Skeletal muscle satellite cell (primary cell): Measurements from ENCODE around the gene SLC7A4.
"Not testable (repeated sequence)": the region's sequence is repeated elsewhere in the genome, so short reads cannot be mapped to it uniquely, and the experiment has no call there.

Experiments used
- H3K27me3 ChIP-seq: 2 replicates; pipeline ENCODE4 v1.7.0; 2013; ENCODE audit warnings: low read length; ENCODE audit not compliant: control insufficient read depth, insufficient read depth
- H3K36me3 ChIP-seq: 2 replicates; pipeline ENCODE4 v1.7.0; 2013; ENCODE audit warnings: mild to moderate bottlenecking, control low read depth, low read length; ENCODE audit not compliant: insufficient read depth
- H3K4me1 ChIP-seq: 2 replicates; pipeline ENCODE4 v1.7.0; 2013; ENCODE audit warnings: low read length; ENCODE audit not compliant: control insufficient read depth, insufficient read depth
- H3K4me2 ChIP-seq: 2 replicates; pipeline ENCODE4 v1.7.0; 2013; ENCODE audit warnings: mild to moderate bottlenecking, low read length
- H3K4me3 ChIP-seq: 2 replicates; pipeline ENCODE4 v1.7.0; 2013; ENCODE audit warnings: low read length
- H3K9ac ChIP-seq: 2 replicates; pipeline ENCODE4 v1.7.0; 2013; ENCODE audit warnings: mild to moderate bottlenecking, low read depth, low read length, moderate library complexity
- H3K9me3 ChIP-seq: replicated peaks from 2 replicates; pipeline ENCODE4 v1.7.0; 2013; ENCODE audit warnings: mild to moderate bottlenecking, control low read depth, low read length

Gene SLC7A4

DNA sequence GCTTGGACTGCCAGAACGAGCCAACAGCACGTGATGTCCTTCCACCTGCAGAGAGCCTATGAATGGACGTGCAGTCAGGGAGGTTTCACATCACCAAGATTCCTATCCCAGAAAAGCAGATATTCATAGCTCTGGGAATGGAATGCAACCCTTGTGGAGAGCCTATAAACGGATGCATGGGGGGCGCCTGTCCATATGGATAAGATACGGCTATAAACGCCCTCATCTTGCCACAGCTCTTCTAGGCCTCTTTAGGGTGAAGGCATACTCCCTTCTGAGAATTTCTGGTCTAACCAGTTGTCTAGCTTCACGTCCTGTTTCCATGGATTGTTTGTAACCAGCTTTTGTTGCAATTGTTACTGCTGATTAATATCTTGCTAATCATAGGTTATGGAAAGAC lies 39.4 kb upstream of the SLC7A4 start:
- H3K9me3 ChIP-seq, H3K36me3 ChIP-seq, H3K4me2 ChIP-seq, H3K4me3 ChIP-seq, H3K27me3 ChIP-seq, H3K9ac ChIP-seq: not testable (repeated sequence)
- H3K4me1 ChIP-seq = peaks cover 13% of the 10 kb centered on the region

DNA sequence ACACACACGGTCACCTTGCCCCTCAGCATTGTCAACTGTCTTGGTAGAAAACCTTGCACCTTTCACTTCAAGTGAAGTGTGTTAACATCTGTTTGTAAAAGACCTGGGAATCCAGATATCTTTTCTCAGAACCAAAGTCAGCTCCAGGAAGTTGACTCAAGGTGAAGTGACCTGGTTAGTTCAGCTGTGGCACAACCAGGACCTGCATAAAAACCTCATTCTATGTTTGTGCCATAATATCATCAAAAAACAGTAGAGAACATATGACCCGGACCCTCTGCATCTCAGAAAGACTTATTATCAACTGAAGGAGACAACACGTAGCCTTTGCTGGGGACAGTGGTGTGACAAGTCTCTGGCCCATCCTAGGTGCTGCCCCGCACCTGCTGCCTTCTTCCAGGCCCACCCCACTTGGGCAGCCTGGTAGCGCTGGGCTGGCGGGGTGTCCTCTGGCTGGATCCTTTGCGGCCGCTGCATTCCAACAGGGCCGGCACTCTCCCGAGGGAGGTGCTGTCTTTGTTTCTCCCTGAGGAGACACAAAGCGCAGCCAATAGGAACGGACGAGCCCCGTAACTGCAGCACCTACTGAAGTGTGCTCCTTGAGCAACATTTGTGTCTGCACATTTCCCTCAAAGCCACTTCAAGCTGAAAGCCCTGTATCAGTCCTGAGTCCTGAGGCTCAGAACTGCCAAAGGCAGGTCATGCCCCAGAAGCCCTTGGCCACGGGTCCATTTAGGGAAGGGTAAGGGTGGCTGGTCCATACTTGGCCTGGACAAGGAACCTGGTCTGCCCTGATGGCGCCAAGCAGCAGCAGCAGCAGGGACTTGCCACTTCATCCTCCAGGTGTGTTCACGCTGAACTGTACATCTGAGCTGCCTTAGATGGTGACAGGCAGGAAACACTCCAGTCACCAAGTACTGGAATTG lies 38.6 kb upstream of the SLC7A4 start:
- no peak overlapping the region for H3K9ac ChIP-seq
- no peaks in the 10 kb centered on the region for H3K27me3 ChIP-seq
- H3K9me3 ChIP-seq = no peaks in the 10 kb centered on the region
- peaks cover 13% of the 10 kb centered on the region for H3K4me1 ChIP-seq
- no peak overlapping the region for H3K4me3 ChIP-seq
- no peaks in the 10 kb centered on the region for H3K36me3 ChIP-seq
- no peak overlapping the region for H3K4me2 ChIP-seq

DNA sequence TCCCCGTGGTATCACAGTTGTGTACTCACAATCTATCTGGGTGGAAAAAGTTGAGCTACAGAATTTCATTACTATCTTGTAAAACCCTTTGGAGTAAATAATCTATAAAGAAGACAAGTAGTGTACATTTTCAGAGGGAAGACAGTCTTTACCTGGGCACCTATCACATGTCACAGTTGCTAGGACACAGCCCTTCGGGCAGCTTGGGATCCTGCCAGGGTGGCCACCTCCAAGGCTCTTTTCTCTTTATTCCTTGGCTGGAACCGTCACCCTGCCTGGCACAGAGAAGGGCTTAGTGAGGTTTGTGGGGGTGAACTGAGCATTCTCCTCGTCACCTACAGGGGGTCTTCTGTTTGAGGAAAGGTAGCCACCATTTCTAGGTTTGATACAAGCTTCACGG lies 37.0 kb upstream of the SLC7A4 start:
- H3K9ac ChIP-seq = no peak overlapping the region
- no peak overlapping the region for H3K4me3 ChIP-seq
- peaks cover 4% of the 10 kb centered on the region for H3K27me3 ChIP-seq
- peaks cover 10% of the 10 kb centered on the region for H3K4me1 ChIP-seq
- no peaks in the 10 kb centered on the region for H3K36me3 ChIP-seq
- no peak overlapping the region for H3K4me2 ChIP-seq
- H3K9me3 ChIP-seq = no peaks in the 10 kb centered on the region

DNA sequence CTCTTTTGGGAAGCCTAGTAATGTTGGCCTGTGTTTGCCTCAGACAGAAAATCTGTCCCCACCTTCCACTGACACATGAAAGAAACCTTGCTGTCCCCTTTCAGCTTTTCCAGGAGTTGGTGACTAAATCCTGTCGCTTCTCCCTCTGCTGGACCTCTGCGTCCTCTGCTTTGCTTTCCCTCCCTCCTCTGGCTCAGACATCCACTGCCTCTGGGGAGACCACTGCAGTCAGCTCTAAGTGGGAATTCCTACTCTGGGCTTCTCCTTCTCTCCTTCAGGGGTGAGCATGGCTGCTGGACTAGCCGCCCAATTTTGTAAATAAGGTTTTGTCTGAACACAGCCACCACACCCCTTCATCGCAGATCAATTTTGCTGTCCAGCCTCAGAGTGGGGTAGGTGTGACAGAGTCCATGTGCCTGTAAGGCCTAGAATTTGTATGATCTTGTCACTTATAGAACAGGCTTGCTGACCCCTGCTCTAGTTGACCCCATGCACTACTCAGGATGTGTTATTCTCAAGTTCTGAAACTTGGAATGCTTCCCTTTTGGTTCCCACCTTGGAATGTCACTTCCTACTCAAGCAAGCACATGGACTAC lies 36.4 kb upstream of the SLC7A4 start:
- Histone ChIP-seq H3K9ac (no peak overlapping the region), H3K36me3 (no peaks in the 10 kb centered on the region), H3K4me3 (no peak overlapping the region), H3K4me1 (peaks cover 4% of the 10 kb centered on the region), H3K4me2 (no peak overlapping the region), H3K27me3 (peaks cover 4% of the 10 kb centered on the region), H3K9me3 (no peaks in the 10 kb centered on the region)

DNA sequence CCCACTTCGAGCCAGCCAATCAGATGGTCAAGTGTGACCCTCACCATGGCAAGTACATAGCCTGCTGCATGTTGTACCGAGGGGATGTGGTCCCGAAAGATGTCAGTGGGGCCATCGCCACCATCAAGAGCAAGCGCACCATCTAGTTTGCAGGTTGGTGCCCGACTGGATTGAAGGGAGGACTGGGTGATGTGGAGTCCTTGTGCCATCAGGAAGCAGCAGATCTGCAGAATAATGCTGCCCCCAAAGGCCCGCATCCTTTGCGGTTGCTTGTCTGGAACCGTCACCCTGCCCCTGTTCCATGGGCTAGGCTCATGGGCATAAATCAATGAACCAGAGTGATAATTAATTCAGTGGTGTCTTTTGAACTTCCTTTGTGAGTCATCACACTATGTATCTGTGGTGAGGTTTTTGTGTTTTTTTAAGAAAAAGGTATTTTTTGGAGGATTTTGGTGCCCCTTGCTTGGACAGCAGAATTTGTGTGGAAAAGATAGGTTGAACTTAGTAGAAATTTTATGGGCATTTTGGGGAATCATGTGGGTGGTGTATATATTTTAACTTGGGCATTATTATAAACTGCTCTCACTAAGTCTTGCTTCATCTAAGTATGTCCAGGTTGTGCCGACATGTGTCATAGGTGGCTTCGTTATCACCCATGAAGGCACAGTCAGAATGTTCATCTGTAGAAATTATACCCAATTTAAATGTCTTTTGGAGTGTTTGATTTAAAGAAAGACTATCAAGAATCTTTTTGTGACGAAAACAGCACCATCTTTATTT lies 35.7 kb upstream of the SLC7A4 start:
- Histone ChIP-seq H3K9me3 (no peaks in the 10 kb centered on the region), H3K27me3 (peaks cover 4% of the 10 kb centered on the region), H3K4me2 (no peak overlapping the region), H3K4me3 (no peak overlapping the region), H3K36me3 (no peaks in the 10 kb centered on the region), H3K9ac (no peak overlapping the region), H3K4me1 (no peaks in the 10 kb centered on the region)

DNA sequence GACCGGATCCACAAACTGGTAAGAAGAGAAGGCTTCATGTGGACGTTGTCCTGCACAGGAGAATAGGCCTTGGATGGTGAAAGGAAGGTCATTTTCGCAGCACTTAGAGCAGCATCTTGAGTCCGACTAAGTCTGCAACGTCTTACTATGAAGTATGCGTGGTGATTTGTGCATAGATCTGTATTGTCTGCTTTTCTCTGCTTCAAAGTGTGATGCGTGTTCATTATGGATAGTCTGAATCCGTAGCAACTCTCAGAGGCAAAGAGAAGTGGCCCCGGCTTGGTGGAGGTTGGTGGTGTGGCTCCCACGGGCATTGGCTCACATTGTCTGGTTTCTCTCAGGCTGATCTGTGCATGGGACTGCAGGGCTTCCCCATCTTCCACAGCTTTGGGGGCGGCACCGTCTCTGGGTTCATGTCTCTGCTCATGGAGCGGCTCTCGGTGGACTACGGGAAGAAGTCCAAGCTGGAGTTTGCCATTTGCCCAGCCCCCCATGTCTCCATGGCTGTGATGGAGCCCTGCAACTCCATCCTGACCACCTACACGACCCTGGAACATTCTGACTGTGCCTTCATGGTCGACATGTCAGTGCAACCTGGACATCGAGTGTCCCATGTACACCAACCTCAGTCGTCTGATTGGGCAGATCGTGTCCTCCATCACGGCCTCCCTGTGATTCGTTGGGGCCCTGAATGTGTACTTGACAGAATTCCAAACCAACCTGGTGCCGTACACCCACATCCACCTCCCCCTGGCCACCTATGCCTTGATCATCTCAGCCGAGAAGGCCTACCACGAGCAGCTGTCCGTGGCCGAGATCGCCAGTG lies 34.9 kb upstream of the SLC7A4 start:
- no peak overlapping the region for H3K9ac ChIP-seq
- H3K4me2 ChIP-seq = no peak overlapping the region
- H3K27me3 ChIP-seq = peaks cover 4% of the 10 kb centered on the region
- no peaks in the 10 kb centered on the region for H3K9me3 ChIP-seq
- H3K4me1 ChIP-seq = no peaks in the 10 kb centered on the region
- H3K36me3 ChIP-seq = no peaks in the 10 kb centered on the region
- no peak overlapping the region for H3K4me3 ChIP-seq

DNA sequence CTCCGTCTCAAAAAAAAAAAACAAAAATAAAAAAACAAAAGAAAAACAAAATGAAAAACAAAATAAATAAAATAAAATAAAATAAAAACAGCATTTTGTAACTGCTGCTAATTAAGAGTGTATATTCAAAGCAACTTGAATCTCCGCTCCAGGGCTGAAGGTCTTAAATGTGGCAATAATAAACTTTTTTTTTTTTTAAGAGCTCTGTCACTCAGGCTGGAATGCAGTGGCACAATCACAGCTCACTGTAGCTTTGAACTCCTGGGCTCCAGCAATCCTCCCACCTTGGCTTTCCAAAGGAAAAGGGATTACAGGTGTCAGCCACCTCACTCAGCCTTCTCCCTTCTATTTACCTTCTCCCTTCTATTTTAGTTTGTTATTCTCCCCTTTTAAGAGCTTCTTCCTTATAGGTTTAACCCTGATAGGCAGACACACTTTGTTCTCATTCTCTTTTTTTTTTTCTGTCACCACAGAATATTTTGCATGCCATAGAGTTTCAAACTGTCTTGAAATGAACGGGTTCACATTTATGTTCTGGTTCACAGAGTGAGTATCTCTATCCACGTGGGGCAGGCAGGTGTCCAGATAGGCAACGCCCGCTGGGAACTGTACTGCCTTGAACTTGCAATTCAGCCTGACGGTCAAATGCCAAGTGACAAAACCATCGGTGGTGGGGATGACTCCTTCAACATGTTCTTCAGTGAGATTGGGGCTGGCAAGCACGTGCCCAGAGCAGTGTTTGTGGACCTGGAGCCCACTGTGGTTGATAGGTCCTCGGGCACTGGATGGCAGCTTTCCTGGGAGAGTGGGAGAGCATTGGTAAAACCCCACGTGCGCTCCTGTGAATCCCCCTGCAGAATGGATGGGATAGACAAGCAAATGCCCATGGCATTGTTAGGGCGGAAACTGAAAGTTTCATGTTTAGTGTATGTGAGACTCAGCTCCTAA lies 32.8 kb upstream of the SLC7A4 start:
- Histone ChIP-seq H3K4me3 (no peak overlapping the region), H3K4me1 (no peaks in the 10 kb centered on the region), H3K36me3 (no peaks in the 10 kb centered on the region), H3K4me2 (no peak overlapping the region), H3K9me3 (no peaks in the 10 kb centered on the region), H3K9ac (no peak overlapping the region), H3K27me3 (peaks cover 4% of the 10 kb centered on the region)

DNA sequence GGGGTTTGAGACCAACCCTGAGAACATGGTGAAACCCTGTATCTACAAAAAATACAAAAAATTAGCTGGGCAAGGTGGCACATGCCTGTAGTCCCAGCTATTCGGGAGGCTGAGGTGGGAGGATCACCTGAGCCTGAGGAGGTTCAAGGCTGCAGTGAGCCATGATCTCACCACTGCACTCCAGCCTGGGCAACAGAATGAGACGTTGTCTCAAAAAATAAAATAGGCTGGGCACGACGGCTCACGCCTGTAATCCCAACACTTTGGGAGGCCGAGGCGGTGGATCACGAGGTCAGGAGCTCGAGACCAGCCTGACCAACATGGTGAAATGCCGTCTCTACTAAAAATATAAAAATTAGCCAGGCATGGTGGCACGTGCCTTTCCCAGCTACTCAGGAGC lies 32.1 kb upstream of the SLC7A4 start:
- H3K9me3 ChIP-seq, H3K27me3 ChIP-seq, H3K36me3 ChIP-seq, H3K9ac ChIP-seq, H3K4me1 ChIP-seq, H3K4me3 ChIP-seq, H3K4me2 ChIP-seq: not testable (repeated sequence)

DNA sequence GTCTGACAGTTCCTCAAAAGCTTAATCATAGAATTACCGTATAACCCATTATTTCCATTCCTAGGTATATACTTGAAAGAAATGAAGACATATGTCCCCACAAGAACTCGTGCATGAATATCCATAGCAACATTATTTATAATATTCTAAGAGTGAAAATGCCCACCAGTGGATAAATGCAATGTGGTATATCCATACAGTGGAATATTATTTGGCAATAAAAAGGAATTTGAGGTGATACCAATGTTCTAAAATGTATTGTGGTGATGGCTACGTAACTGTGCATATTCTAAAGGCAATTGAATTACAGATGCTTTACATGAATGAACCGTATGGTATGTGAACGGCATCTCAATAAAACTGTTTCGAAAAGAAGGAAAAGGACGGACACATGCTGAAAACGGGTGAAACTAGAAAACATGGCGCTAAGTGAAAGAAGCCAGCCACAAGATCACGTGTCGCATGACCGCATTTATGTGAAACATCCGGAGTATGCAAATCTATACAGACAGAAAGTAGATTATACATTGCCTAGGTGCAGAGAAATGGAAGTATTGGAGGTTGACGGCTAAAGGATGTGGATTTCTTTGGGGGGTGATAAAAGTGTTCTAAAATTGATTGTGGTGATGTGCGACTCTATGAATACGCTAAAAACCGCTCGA lies 29.4 kb upstream of the SLC7A4 start:
- not testable (repeated sequence) for H3K36me3 ChIP-seq, H3K4me3 ChIP-seq, H3K27me3 ChIP-seq, H3K9ac ChIP-seq, H3K9me3 ChIP-seq, H3K4me2 ChIP-seq, H3K4me1 ChIP-seq

DNA sequence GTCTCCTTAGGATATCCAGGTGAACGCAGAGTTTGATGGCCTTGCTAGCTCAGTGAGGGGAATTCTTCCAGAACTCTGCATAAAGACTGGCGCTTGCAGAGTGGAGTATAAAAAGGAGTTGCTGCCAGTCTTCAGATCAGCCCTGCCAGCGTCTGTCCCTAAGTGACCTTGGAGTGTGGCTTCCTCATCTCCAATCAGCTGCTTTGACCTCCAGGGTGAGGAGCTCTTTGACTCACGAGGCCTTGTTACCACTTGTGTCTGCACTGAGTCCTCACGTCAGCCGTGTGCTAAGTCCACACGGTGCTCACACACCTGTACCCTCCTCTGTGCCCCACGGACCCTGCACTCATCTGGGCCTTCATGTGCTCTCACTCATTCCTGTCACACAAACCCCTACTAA lies 28.0 kb upstream of the SLC7A4 start:
- not testable (repeated sequence) for H3K36me3 ChIP-seq, H3K4me3 ChIP-seq, H3K4me1 ChIP-seq, H3K9ac ChIP-seq, H3K9me3 ChIP-seq, H3K4me2 ChIP-seq
- peaks cover 20% of the 10 kb centered on the region for H3K27me3 ChIP-seq
